Spleen (tissue), 7 donors: ENCODE measurements around the gene KRR1.

Experiments used
- CTCF ChIP-seq, 11 experiments: fragments of 200-600 bp in 7 of 11; fragments of 450-650 bp in 4 of 11; sonication (generic) in 4 of 11; IDR thresholded peaks in 8 of 11; conservative IDR thresholded peaks in 3 of 11; 1 replicate in 7 of 11; 2 replicates in 4 of 11; pipeline versions ENCODE4 v1.4.0 to v1.8.0; 2016 to 2021; ENCODE audit warnings: antibody characterized with exemption in 11 of 11, inconsistent platforms in 4 of 11, mild to moderate bottlenecking in 1 of 11
- POLR2A ChIP-seq, 3 donors: fragments of 450-650 bp; IDR thresholded peaks; one replicate each; pipeline ENCODE4 v1.5.1; 2017; ENCODE audit warnings: antibody characterized with exemption in 3 of 3, mild to moderate bottlenecking in 1 of 3
- donor health status: DM: no; HTN: no; CAD: no; lungs with moderate emphysema.
- donor health status: DM: no; HTN: no; CAD: no.
- donor health status: DM: no; HTN: no; CAD: no.

- no peak for TF ChIP-seq CTCF (IDR thresholded peaks at IDR 0.05 in 8 of 11, conservative IDR thresholded peaks at IDR 0.05 in 3 of 11)
- TF ChIP-seq POLR2A (IDR thresholded peaks at IDR 0.05), result no peak
These were observed 21.7 kb downstream of the KRR1 start for GRCh38 chr12:75489613-75490210.
